Astrocyte (in vitro differentiated cells and primary cell): ENCODE data around the gene PIR.

Experiments
- CTCF ChIP-seq: IDR thresholded peaks from 2 replicates; pipeline ENCODE4 v1.5.1; 2011; ENCODE audit warnings: low read depth, mild to moderate bottlenecking, inconsistent platforms, low read length, moderate library complexity; ENCODE audit not compliant: insufficient read depth
- EZH2 ChIP-seq: IDR thresholded peaks from 2 replicates; pipeline ENCODE4 v1.6.1; 2012; ENCODE audit warnings: mild to moderate bottlenecking, low read length, inconsistent platforms; ENCODE audit not compliant: insufficient read depth

- TF ChIP-seq CTCF (no peak), EZH2 (no peak)
These were observed 91.8 kb downstream of the PIR start for GRCh38 chrX:15401378-15401777.
